Aorta (tissue), 5 donors: ENCODE measurements around the gene DGLUCY. TPM values are rescaled to one million over a fixed set of nuclear protein-coding genes. Genes with fewer than 3 reads are reported as not detected.
A peak's percentile ranks its signal among the peaks of the same experiment; 100 is the strongest.

Experiments
- ATAC-seq: fragments of 200-7000 bp; cut with Tn5 transposase; one replicate; pipeline ENCODE4 v1.9.1; 2022; ENCODE audit warnings: moderate library complexity; ENCODE audit not compliant: low FRiP score
- DNase-seq, 2 donors: peaks; one replicate each; pipeline ENCODE4 v3.0.0-alpha.2; 2020
- H3K27ac ChIP-seq, 2 donors: one replicate each; pipeline ENCODE4 v1.5.1; 2013; ENCODE audit warnings: low read length in 2 of 2, mild to moderate bottlenecking in 2 of 2, moderate library complexity in 2 of 2, control low read depth in 1 of 2, inconsistent platforms in 1 of 2, low read depth in 1 of 2
- H3K27me3 ChIP-seq, 2 donors: one replicate each; pipeline ENCODE4 v1.6.1; 2013; ENCODE audit warnings: control low read depth in 1 of 2, low read length in 1 of 2, mild to moderate bottlenecking in 1 of 2, moderate library complexity in 1 of 2; ENCODE audit not compliant: insufficient read depth in 2 of 2, control insufficient read depth in 1 of 2
- H3K36me3 ChIP-seq, 2 donors: one replicate each; pipeline ENCODE4 v1.6.1; 2013; ENCODE audit warnings: control low read depth in 1 of 2, low read length in 1 of 2, mild to moderate bottlenecking in 1 of 2; ENCODE audit not compliant: insufficient read depth in 2 of 2, control insufficient read depth in 1 of 2
- H3K4me1 ChIP-seq, 2 donors: one replicate each; pipeline ENCODE4 v1.6.1; 2013; ENCODE audit warnings: low read length in 2 of 2, control low read depth in 1 of 2, mild to moderate bottlenecking in 1 of 2, moderate library complexity in 1 of 2; ENCODE audit not compliant: insufficient read depth in 2 of 2, control insufficient read depth in 1 of 2
- H3K4me3 ChIP-seq, 2 donors: one replicate each; pipeline ENCODE4 v1.5.1; 2013; ENCODE audit warnings: low read length in 2 of 2, control low read depth in 1 of 2, mild to moderate bottlenecking in 1 of 2
- H3K9me3 ChIP-seq: one replicate; pipeline ENCODE4 v1.6.1; 2013; ENCODE audit warnings: mild to moderate bottlenecking, low read length; ENCODE audit not compliant: control insufficient read depth
- whole genome bisulfite sequencing, 2 donors: extraction: QIAGEN DNeasy Blood & Tissue Kit; methylation state at CpG; one replicate each; pipeline ENCODE4 v1.1.7; 2013; 5-methylcytosine and 5-hydroxymethylcytosine counted together
- intact Hi-C, 2 donors: fragments of 100-400 bp; cut with DNase I; formaldehyde crosslinking; loops; one replicate each; pipeline versions ENCODE4 v1.14.2 to v1.15.0; 2022
- polyA plus RNA-seq, 2 donors: library from polyadenylated mRNA; stranded (reverse); fragments of 200-250 nt; gene quantifications; one replicate each; pipeline ENCODE4 v1.2.3, GENCODE V29; 2013
- total RNA-seq, 2 donors: library from RNA; stranded (reverse); fragmentation: NEBNext Ultra II Directional; extraction: Animal tissue kit (Norgen Biotek cat#: 25700); gene quantifications; one replicate each; pipeline ENCODE4 v1.2.1, GENCODE V29; 2021
- donor health status: healthy with polysubstance abuse.
- donor health status: Bipolar disorder and iron deficiency.
- donor health status: DM: no; HTN: no; CAD: no.
- donor health status: DM: no; HTN: no; CAD: no.
- donor health status: DM: yes; HTN: yes; CAD: no.

Gene DGLUCY
- total and polyA plus RNA-seq, 4 donors = 11.9 to 55.5 (median 19.3) TPM

GRCh38 chr14:91140672-91141071 lies 26.8 kb downstream of the DGLUCY start:
- intact Hi-C loops = no loop called here
- H3K9me3 ChIP-seq = no peaks in the 10 kb centered on the region
- H3K4me3 ChIP-seq = no peak overlapping the region
- WGBS, 2 donors = 95 to 96% methylated on average over 3 of the region's 3 CpGs
- DNase-seq (no peak), ATAC-seq (no peak)
- no peak overlapping the region for H3K27ac ChIP-seq
- no peaks in the 10 kb centered on the region for H3K36me3 ChIP-seq
- no peaks in the 10 kb centered on the region for H3K27me3 ChIP-seq
- no peaks in the 10 kb centered on the region for H3K4me1 ChIP-seq

DNA sequence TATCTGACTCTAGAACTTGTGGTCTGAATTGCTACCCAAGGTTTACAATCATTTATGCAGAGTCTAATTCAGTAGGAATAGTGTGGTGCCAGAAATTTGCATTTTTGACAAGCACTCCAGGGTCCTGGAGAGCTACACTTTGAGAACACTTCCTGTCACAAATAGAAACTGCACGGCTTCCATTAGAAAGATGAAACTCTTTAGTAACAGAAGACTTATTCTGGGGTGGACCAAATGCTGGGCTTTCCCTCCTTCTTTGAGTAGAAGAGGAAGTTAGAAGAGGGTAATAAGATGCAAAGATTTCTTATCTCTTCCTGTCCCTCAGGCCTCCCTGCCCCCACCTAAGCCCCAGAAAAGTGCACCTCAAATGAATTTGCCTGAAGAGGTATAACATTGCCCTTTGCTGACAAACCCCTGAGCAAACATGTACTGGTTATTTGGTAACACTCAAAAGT lies 28.4 kb downstream of the DGLUCY start:
- Histone ChIP-seq H3K4me3 (no peak overlapping the region), H3K36me3 (no peaks in the 10 kb centered on the region), H3K27ac (no peak overlapping the region), H3K27me3 (no peaks in the 10 kb centered on the region), H3K9me3 (no peaks in the 10 kb centered on the region), H3K4me1 (no peaks in the 10 kb centered on the region)
- intact Hi-C loops = no loop called here
- DNase-seq (no peak), ATAC-seq (no peak)
- WGBS, 2 donors = 94 to 97% methylated on average over 1 of the region's 1 CpG

GRCh38 chr14:91143862-91144261 lies 30.0 kb downstream of the DGLUCY start:
- ATAC-seq = peak; percentile 69

DNA sequence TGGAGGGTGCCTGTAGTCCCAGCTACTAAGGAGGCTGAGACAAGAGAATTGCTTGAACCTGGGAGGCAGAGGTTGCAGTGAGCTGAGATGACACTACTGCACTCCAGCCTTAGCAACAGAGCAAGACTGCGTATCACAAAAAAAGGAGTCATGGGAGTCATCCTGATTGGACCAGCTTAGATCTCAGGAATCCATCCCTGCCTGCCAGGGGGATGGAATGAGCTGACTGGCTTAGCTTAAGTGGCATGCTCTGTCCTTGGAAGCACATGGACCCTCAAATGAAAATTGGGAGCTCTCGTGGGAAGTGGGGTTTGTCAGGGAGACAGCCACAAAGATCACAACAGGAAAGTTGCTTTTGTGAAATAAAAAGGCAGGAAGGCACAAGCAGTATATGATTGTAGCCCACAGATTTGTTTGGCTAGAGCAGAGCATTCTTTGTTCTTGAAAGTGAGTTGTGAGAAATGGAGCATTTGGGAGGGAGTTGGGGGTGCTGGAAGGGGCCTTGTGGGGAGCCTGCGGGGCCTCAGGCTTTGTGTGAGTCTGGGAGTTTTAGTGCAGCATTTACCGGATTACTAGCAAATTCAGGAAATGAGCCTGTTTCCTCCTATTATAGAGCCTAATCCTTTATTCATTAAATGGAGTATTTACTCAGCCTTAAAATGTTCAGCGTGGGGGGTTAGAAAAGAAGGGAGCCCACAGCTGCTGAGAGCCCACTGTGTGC lies 30.7 kb downstream of the DGLUCY start:
- DNase-seq (no peak), ATAC-seq (peak; percentile 27)
- 38 to 52% methylated on average over 5 of the region's 5 CpGs for WGBS, 2 donors
- H3K36me3 ChIP-seq = no peaks in the 10 kb centered on the region
- H3K27me3 ChIP-seq = no peaks in the 10 kb centered on the region
- H3K4me1 ChIP-seq = no peaks in the 10 kb centered on the region
- intact Hi-C loops = no loop called here
- H3K9me3 ChIP-seq = no peaks in the 10 kb centered on the region
- H3K27ac ChIP-seq = no peak overlapping the region
- H3K4me3 ChIP-seq = no peak overlapping the region

More at GRCh38 chr14:91143862-91144261, 30.0 kb downstream of the DGLUCY start:
- Histone ChIP-seq H3K36me3 (no peaks in the 10 kb centered on the region), H3K4me1 (no peaks in the 10 kb centered on the region), H3K4me3 (no peak overlapping the region), H3K27me3 (no peaks in the 10 kb centered on the region), H3K27ac (no peak overlapping the region), H3K9me3 (no peaks in the 10 kb centered on the region)
- intact Hi-C loops = no loop called here
- WGBS, 2 donors = 3 to 5% methylated on average over 8 of the region's 8 CpGs
- peak; percentile 83 to 89 for DNase-seq

- no peak overlapping the region for H3K27ac ChIP-seq
- 94 to 97% methylated on average over 11 of the region's 11 CpGs for WGBS, 2 donors
Observed at GRCh38 chr14:91145391-91146160, 31.7 kb downstream of the DGLUCY start.

GRCh38 chr14:91146661-91147060 lies 32.8 kb downstream of the DGLUCY start:
- Histone ChIP-seq H3K36me3 (no peaks in the 10 kb centered on the region), H3K4me1 (no peaks in the 10 kb centered on the region), H3K9me3 (no peaks in the 10 kb centered on the region), H3K27ac (no peak overlapping the region), H3K27me3 (no peaks in the 10 kb centered on the region), H3K4me3 (no peak overlapping the region)
- no peak for ATAC-seq
- intact Hi-C loops = no loop called here
- DNase-seq = no peak
- WGBS, 2 donors = 79 to 84% methylated on average over 5 of the region's 5 CpGs

More at GRCh38 chr14:91145391-91146160, 31.7 kb downstream of the DGLUCY start:
- no peaks in the 10 kb centered on the region for H3K4me1 ChIP-seq
- H3K9me3 ChIP-seq = no peaks in the 10 kb centered on the region
- no peak for ATAC-seq
- DNase-seq = no peak
- intact Hi-C loops = no loop called here
- no peaks in the 10 kb centered on the region for H3K36me3 ChIP-seq
- no peak overlapping the region for H3K4me3 ChIP-seq
- H3K27me3 ChIP-seq = no peaks in the 10 kb centered on the region

GRCh38 chr14:91149462-91149861 lies 35.6 kb downstream of the DGLUCY start:
- H3K27ac ChIP-seq = no peak overlapping the region
- DNase-seq (peak in 1 of 2 donors; percentile 52), ATAC-seq (peak; percentile 83)
- no peaks in the 10 kb centered on the region for H3K9me3 ChIP-seq
- H3K36me3 ChIP-seq = no peaks in the 10 kb centered on the region
- intact Hi-C loops = no loop called here
- WGBS, 2 donors = 3% methylated on average over 6 of the region's 6 CpGs
- no peak overlapping the region for H3K4me3 ChIP-seq
- no peaks in the 10 kb centered on the region for H3K27me3 ChIP-seq
- H3K4me1 ChIP-seq = no peaks in the 10 kb centered on the region

DNA sequence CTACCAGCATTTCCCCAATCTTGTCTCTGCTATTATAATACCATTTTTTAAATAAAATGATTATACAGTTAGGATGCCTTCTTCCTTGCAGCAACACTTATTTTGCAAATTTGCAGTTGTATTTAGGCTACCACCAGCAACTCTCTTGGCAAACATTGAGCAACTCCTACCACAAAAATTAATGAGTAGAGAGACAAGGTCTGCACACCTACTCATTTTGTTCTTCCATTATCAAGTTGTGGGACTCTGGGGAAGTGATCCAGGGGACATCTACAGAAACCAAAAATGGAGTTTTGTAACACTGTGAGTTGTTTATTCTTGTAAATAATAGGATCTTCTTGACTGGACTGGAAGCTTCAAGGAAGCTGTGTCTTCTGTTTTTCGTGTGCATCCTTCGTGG lies 38.6 kb downstream of the DGLUCY start:
- no peak overlapping the region for H3K27ac ChIP-seq
- WGBS, 2 donors = 95 to 97% methylated on average over 2 of the region's 2 CpGs
- ATAC-seq (no peak), DNase-seq (no peak)
- H3K9me3 ChIP-seq = no peaks in the 10 kb centered on the region
- H3K27me3 ChIP-seq = no peaks in the 10 kb centered on the region
- intact Hi-C loops = no loop called here
- no peaks in the 10 kb centered on the region for H3K4me1 ChIP-seq
- H3K4me3 ChIP-seq = no peak overlapping the region
- H3K36me3 ChIP-seq = no peaks in the 10 kb centered on the region

GRCh38 chr14:91153360-91153759 lies 39.5 kb downstream of the DGLUCY start:
- ATAC-seq = no peak
- Histone ChIP-seq H3K4me1 (no peaks in the 10 kb centered on the region), H3K36me3 (no peaks in the 10 kb centered on the region), H3K9me3 (no peaks in the 10 kb centered on the region), H3K27ac (no peak overlapping the region), H3K4me3 (no peak overlapping the region), H3K27me3 (no peaks in the 10 kb centered on the region)
- intact Hi-C loops = no loop called here
- 95 to 98% methylated on average over 9 of the region's 9 CpGs for WGBS, 2 donors
- no peak for DNase-seq
